GM12878 (cell line): ENCODE results near the gene KCND2.

Experiments used
- EP300 ChIP-seq, 2 experiments: fragments of 150-350 bp in 1 of 2; IDR thresholded peaks; 2 replicates each; pipeline ENCODE4 v1.6.1; 2011 to 2012; ENCODE audit warnings: low read depth in 2 of 2, low read length in 2 of 2, borderline replicate concordance in 1 of 2, improper control_type of control experiment in 1 of 2, inconsistent platforms in 1 of 2; ENCODE audit not compliant: control insufficient read depth in 1 of 2
- FOS ChIP-seq: IDR thresholded peaks from 3 replicates; pipeline ENCODE4 v1.6.1; 2011; ENCODE audit warnings: borderline replicate concordance; ENCODE audit not compliant: insufficient read length; ENCODE audit errors: extremely low read depth
- POLR2A ChIP-seq: IDR thresholded peaks from 2 replicates; pipeline ENCODE4 v1.6.1; 2011; ENCODE audit warnings: low read depth, mild to moderate bottlenecking, low read length
- POLR2AphosphoS5 ChIP-seq: IDR thresholded peaks from 2 replicates; pipeline ENCODE4 v1.6.1; 2011; ENCODE audit warnings: mild to moderate bottlenecking, low read length, inconsistent platforms
- RAD21 ChIP-seq: IDR thresholded peaks from 2 replicates; pipeline ENCODE4 v1.6.1; 2011; ENCODE audit warnings: mild to moderate bottlenecking, low read depth, low read length, moderate library complexity; ENCODE audit not compliant: insufficient read depth
- RBBP5 ChIP-seq: fragments of 200-600 bp; sonication (generic); conservative IDR thresholded peaks from 2 replicates; pipeline ENCODE4 v1.6.1; 2016
- SIX5 ChIP-seq: IDR thresholded peaks from 2 replicates; pipeline ENCODE4 v1.6.1; 2011; ENCODE audit warnings: mild to moderate bottlenecking, low read depth, low read length, moderate library complexity; ENCODE audit not compliant: severe bottlenecking
- TAF1 ChIP-seq: IDR thresholded peaks from 2 replicates; pipeline ENCODE4 v1.6.1; 2011; ENCODE audit warnings: mild to moderate bottlenecking, low read depth, low read length, borderline replicate concordance
- USF1 ChIP-seq: IDR thresholded peaks from 2 replicates; pipeline ENCODE4 v1.6.1; 2011; ENCODE audit warnings: borderline replicate concordance, low read depth, mild to moderate bottlenecking, moderate library complexity, mixed read lengths, low read length; ENCODE audit not compliant: insufficient read depth; ENCODE audit errors: extremely low read length
- TF ChIP-seq, protein P1 (sequence below), 3 experiments: IDR thresholded peaks in 2 of 3; conservative IDR thresholded peaks in 1 of 3; 2 replicates each; pipeline ENCODE4 v1.5.1; 2011; ENCODE audit warnings: low read depth in 3 of 3, low read length in 3 of 3, mild to moderate bottlenecking in 3 of 3, control low read depth in 2 of 3, moderate library complexity in 2 of 3, inconsistent platforms in 1 of 3, mixed read lengths in 1 of 3; ENCODE audit not compliant: control insufficient read depth in 2 of 3, insufficient read depth in 1 of 3; ENCODE audit errors: extremely low read depth in 1 of 3

DNA sequence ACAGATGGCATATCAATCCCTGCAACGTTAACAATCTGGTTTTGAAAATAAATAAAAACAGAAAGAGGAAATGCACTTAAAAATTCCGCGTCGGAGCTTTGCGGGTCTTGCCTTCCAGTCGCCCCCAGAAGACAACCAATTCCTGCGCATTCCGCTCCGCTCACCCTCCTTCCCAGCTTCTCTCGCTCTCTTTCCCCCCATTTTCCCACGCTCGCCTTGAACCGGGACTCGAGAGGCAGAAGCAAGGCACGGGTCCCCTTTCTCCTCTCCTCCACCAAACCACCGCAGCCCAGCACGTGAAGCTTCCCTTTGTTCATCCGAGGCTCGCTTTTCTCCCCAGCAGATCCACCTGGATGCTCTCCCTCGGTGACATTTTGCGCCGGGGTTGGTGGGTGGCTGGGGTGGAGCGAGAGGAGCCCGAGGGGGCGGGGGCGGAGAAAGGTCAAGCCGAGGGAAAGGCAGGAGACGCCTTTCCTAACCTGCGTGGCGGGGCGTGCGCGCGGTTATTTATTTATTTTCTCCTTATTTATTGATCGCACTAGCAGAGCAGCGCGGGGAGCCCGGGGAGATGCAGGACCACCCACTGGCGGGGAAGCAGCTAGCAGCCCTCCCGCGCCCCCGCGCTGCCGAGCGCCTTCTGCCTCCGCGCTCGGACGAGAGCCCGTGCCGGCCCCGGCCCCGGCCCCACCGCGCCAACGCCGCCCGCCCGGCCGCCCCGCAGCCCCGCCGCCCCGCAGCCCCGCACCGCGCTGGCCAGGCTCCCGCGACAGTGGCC, at the start of gene KCND2:
- no peak for TF ChIP-seq USF1
- no peak for TF ChIP-seq SIX5
- no peak for TF ChIP-seq POLR2A
- TF ChIP-seq, protein P1, sequence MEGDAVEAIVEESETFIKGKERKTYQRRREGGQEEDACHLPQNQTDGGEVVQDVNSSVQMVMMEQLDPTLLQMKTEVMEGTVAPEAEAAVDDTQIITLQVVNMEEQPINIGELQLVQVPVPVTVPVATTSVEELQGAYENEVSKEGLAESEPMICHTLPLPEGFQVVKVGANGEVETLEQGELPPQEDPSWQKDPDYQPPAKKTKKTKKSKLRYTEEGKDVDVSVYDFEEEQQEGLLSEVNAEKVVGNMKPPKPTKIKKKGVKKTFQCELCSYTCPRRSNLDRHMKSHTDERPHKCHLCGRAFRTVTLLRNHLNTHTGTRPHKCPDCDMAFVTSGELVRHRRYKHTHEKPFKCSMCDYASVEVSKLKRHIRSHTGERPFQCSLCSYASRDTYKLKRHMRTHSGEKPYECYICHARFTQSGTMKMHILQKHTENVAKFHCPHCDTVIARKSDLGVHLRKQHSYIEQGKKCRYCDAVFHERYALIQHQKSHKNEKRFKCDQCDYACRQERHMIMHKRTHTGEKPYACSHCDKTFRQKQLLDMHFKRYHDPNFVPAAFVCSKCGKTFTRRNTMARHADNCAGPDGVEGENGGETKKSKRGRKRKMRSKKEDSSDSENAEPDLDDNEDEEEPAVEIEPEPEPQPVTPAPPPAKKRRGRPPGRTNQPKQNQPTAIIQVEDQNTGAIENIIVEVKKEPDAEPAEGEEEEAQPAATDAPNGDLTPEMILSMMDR (IDR thresholded peaks at IDR 0.05 in 2 of 3, conservative IDR thresholded peaks at IDR 0.05 in 1 of 3; ENCODE audit: control insufficient read depth in 2 of 3, extremely low read depth in 1 of 3, insufficient read depth in 1 of 3, low read depth in 3 of 3, low read length in 3 of 3): no peak
- no peak for TF ChIP-seq EP300 (IDR thresholded peaks at IDR 0.05; ENCODE audit: borderline replicate concordance in 1 of 2, control insufficient read depth in 1 of 2, low read depth in 2 of 2, low read length in 2 of 2)
- TF ChIP-seq RAD21: no peak
- TF ChIP-seq RBBP5: no peak
- TF ChIP-seq TAF1: no peak
- TF ChIP-seq POLR2AphosphoS5: no peak
- TF ChIP-seq FOS: no peak
